ENCODE measurements around the gene LPAR3.
"Not testable (repeated sequence)": the region's sequence is repeated elsewhere in the genome, so short reads cannot be mapped to it uniquely, and the experiment has no call there.

Gene LPAR3, protein sequence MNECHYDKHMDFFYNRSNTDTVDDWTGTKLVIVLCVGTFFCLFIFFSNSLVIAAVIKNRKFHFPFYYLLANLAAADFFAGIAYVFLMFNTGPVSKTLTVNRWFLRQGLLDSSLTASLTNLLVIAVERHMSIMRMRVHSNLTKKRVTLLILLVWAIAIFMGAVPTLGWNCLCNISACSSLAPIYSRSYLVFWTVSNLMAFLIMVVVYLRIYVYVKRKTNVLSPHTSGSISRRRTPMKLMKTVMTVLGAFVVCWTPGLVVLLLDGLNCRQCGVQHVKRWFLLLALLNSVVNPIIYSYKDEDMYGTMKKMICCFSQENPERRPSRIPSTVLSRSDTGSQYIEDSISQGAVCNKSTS

DNA sequence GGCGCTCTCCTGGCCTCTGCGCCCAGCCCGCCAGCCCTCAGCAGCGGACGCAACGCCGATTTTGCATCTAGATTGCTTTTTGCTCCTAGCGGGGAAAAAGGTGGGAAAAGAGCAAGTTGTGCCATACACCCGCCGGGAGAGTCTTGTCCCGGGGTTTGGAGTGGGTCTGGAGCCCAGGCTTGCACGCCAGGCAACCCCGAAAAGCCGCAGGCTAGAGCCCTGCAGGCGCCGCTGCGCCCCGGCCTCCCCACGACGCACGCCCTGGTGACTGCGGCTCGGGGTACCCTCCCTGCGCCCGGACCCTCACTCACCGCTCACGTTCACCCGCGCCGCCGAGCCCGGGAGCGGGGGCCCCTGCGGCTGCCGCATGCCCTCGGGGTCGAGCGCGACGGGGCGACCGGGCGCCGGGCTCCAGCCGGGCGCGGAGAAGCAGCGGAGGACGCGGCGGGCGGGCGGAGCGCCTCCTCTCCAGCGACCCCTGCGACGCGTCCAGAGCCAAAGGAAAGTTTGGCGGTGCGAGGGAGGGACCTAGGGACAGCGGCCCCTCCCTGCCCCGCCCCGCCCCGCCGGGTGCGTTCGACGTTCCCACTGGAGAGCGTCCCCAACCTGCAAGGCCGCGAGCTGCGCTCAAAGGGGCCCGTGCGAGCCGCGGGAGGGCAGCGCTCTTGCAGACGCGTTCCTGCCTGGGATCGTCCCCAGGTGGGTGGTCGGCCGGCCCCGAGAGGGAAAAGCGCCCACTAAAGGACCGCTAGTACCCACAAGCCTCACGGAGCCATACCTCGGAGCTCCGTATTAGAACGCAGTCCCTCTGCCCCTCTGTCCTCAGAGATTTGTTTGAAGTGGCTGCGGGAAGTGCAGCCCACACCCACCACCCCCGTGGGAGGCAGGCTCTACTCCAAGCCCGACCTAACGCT lies at the start of gene LPAR3:
TSS of gene LPAR3 (minus strand) at position 502 of the 914 bp plus-strand sequence. CDS start 27,086 bp downstream, outside the sequence.
- DNase-seq, result no peak

DNA sequence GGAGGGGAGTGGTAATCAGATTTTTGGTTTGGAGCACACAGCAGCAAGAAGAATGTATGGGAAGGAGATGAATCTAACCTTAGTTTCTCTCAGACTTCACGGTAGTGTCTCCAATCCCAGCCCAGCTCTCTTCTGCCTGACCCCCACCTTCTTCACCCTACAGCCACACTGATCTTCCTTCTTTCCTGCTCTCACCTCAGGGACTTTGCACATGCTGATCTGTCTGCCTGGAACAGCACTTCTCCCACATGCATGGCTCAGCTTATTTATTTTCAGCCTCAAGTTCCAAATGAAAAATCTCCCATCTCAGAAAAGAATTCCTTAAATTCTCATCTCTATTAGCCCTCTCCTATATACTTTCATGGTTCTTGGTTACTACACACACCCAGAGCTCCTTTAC lies 48.8 kb upstream of the LPAR3 start:
- no peak for DNase-seq

DNA sequence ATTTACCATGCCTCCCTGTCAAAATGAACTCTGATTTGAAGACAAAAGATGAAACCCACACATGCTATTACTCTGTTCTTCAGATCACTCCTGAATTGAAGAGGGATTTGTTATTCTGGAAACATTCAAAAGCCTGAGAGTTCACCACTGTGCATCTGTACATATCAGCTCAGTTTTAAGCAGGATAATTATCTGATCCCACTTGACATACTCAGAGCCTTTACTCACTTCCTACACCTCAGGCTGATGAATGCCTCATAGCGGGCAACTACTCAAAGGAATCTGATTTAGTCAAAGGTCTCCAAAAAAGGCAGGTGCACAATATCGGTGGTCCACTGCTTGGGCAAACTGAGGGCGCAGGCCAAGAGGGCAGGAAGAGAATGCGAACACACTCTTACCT lies 47.5 kb upstream of the LPAR3 start:
- no peak for DNase-seq

DNA sequence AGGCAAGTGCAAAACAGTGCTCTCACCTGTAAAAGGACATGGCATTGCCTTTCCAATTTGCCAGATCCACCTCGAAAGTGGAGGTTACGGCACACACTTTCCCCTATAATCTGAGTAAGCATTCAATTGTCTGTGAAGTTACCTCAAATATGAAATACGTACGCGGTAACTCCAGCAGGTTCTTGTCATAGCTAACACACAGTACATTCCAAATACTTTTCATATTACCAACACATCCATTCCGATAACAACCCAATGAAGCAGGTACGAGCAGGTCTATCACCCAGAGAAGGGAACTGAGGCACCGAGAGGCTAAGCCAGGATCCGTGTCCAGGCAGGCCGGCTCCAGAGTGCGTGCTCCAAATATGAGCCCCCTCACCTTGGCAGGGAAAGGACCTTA lies 46.8 kb upstream of the LPAR3 start:
- no peak for DNase-seq

DNA sequence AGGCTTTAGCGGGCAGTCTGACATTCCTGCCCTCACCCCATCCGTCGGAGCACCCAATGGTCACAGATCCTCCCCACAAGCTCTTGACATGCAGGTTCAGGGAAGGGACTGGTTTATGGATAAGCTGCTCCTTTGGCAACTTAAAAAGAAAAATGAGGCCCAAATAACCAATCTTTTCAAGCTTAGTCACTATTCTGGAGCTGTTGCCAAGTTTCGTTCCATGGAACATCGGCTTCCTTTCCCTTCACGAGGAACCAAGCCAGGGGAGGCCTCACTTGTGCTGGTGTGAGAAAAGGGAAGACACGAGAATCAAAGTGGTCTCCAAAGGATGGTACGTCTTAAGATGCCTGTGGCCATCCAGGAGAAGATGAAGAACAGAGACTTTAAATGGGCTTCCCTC lies 46.1 kb upstream of the LPAR3 start:
- no peak for DNase-seq

DNA sequence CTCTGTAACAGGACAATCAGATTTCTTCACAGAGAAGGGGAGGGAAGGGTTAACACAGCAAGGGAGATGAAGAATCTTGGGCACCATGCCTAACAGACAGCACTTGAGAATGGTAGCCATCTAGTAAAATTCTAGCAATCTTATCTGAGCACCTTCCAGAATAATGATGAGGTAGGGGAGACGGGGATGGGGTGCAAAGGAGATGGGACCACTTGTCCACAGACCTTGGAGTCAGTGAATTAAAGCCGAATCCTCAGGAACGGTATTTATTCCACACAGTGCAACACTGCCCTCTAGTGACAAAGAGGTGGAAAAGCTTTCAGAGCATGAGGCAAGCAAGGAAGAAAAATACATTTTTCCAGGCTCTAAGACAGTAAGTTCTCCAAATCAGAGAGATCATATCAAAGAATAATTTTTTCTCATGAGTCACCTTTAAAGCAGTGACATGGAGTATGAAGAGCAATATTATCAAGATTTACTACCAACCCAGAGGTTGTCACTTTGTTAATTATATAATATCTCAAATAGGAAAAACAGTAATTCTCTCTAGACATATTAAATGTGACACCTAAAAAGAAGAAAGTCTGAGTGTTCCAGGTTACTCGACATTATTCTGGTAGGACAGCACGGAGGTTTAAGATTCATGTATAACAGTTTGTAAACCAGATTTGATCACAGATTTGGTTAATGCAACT lies 43.3 kb upstream of the LPAR3 start:
- DNase-seq, result no peak

DNA sequence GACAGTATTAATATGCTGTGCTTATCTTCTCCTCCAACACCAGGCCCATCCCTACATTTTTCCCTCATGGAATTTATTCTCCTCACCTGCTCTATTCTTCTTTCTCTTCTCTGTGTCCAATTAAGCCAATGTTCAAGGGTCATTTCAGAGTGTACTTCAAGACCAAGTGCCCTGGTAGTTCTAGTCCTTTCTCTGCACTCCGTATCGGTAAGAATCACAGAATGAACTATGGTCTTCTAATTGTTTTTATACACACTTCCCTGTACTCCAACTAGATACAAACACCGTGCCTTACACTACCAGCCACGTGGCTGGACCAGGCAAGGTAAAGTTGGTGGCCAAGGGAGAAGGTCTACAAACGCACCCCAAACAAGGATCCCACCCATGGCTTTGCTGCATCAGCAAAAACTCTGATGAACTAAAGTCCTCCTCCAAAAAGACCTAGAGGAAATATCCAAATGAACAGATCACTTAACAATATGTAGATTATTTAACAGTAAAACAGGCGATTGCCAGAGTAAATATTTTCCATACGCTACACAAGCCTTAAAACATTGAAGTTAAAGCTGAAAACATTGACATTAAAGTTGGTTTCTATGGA lies 40.1 kb upstream of the LPAR3 start:
- no peak for DNase-seq

DNA sequence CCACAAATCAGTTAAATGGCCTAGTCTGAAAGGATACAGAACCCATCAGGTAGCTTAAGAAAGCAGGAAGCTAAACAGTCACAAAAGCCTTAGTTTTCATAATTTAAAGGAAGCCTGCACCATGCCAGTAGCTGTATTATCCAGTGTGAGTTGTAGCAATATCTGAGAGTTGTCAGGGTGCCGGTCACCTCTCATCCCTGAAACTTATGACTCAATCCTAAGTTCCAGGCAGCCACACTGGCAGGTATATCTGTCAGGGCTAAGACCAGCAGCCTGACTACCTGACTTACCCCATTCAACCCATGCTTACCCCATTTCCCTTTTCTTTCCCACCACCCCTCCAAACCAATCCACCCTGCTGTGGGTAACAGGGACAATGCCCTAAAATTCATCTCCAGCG lies 37.8 kb upstream of the LPAR3 start:
- DNase-seq, result no peak

DNA sequence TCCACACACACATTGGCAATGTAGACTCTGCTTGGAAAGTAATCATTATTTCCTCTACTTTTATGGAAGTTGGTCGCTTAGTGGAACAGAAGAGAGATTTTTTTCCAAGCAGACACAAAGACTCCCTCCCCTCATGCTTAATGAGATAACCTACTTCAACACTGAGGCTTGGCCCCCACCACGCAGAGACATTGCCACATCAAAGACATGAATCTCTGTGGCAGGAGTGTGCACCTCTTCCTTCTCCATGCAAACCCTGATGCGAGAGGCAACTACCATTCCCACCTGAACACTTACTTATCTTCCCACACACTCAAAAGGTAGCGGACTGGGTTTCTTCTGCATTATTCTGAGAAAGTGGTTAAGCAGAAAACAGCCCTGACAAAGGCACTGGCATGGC lies 37.3 kb upstream of the LPAR3 start:
- DNase-seq, result no peak

DNA sequence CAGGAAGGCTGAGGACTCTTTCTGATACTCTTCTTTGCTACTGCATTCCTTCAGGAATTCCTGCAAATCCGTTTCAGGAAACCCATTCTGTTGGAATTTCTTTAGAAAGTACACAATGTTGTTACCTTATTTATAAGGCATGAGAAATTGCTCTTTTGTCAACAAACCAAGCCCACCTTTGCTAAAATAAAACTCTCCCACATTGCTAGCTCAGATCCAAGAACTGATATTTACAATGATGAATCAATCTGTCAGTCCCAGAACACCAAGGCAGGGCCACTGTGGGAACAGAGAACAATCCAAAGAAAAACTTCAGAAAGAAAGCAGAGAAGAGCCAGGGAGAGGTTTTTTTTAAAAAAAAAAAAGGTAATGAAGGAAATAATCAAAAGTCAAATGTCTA lies 36.6 kb upstream of the LPAR3 start:
- no peak for DNase-seq

DNA sequence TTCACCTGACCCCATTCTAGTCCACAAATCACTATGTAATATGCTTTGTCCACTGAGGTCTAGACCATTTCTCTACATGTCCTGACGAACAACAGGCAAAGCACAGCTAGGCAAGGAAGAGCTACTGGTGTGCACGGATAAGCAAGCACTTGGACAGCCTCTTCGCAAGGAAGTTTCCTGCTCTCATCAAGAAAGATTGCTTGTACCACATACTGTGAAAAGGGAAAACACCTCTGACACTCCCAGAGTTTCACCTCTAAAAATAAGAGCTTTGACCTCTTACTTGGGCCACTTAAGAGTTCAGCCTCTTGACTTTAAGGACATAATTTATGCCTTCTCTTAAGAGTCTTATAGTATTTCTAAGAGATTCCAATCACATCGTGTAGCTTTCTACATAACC lies 36.0 kb upstream of the LPAR3 start:
- no peak for DNase-seq

DNA sequence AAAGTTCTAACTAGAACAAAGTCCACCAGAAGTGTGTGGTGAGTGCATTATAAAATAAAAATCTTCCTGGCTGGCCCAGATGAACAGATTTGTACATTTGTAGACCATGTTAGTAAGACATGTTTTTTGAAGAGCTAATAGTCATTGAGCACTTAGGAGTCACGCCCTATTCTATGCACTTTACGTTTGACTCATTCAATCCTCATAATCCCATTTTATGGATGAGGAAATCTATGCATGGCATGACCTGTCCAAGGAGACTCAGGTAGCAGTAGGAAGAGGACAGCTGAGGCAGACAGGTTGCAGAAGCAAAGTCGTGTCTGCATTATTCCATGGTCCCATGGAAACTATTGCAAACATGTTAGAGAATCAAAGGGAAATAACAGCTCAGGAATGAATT lies 30.3 kb upstream of the LPAR3 start:
- no peak for DNase-seq

DNA sequence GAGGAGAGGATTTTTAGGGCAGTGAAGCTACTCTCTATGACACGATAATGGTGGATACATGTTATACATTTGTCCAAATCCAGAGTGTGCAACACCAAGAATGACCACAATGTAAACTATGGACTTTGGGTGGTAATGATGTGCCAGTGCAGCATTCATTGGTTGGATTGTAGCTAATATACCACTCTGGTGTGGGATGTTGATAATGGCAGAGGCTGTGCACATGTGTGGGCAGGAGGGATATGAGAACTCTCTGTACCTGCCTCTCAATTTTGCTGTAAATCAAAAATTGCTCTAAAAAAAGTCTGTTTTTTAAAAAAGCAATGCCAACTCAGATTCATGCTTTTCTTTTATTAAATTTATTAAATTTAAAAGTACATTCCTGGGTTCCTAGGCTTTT lies 27.2 kb upstream of the LPAR3 start:
- no peak for DNase-seq

DNA sequence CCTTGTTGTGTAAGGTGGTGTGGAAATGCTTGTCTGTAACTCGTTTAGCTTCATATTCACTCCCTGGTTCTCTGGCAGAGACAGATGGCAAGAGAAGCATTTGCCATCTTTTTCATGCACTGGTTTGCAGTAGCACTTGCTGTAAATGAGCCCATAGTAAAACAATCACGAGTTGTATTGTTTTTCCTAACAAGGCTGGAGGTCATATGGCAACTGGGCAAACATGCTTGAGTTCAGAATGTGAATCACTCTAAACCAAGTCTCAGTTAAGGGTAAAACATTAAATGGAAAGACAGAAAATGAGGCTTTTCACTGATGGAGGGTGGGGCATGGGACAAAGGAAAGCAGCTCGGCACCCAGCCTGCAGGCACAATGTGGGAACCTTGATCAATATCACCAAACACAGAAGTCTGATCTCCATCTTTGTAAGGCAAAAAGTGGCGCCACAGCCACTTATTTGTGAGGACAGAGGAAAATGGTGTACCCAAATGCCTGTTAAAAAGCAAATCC lies 26.5 kb upstream of the LPAR3 start:
- no peak for DNase-seq

DNA sequence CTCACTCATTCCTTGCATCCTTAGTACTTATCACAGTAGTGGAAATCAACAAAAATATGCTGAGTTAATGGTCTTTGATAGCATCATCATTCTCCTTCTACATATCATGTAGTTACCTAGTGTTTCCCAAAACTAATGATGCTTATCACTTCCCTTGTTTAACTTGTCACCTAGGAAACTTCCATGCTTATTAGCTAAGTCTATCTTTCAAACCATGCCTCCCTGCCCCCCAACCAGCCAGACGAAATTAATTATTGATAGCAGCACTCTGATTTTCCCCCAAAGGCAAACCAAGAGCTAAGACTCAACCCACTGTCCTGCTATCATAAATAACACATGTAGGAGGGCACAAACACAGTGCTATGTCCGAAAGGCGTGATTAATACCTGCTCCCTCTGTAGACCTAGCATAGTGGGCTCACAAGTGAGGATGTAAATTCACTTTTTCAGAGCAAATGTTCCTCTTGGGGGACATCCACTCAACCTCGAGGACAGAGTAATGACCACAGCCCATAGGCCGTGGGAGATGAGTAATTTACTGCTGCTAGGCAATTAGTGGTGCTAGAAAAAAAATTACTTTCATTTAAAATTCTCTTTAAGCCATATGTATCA lies 25.8 kb upstream of the LPAR3 start:
- DNase-seq, result no peak

DNA sequence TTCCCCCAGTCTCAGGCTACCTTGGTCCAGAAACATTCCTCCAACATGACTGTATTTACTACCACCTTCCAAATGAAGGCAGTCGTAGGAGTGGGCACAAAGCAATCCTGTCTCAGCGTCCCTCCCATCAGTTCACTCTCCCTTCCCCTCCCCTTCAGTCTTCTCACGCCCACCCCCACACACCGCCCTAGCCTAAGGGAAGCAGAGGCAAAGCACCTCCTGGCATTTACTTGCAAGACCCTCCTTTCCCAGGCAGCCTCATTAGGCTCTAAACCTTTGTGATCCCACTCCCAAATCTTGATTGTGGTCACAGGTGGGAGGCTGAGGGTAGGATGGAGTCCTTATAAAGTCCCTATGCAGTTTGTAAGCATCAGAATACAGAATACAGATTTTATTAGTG lies 23.9 kb upstream of the LPAR3 start:
- no peak for DNase-seq

DNA sequence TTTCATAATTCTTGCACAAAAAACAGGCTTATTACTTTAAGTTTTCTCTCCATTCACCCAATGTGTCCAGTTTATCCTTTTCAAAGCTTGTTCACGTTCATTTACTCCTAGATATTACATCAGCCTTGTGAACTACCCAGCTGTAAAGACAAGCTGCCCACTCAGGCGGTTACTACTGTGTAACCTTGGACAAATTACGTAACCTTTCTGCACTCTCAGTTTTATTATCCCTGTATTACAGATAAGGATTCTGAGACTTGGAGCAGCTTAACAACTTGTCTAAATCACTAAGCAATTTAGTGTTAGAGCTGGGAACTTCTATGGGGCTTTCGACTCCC lies 20.5 kb upstream of the LPAR3 start:
- no peak for DNase-seq

DNA sequence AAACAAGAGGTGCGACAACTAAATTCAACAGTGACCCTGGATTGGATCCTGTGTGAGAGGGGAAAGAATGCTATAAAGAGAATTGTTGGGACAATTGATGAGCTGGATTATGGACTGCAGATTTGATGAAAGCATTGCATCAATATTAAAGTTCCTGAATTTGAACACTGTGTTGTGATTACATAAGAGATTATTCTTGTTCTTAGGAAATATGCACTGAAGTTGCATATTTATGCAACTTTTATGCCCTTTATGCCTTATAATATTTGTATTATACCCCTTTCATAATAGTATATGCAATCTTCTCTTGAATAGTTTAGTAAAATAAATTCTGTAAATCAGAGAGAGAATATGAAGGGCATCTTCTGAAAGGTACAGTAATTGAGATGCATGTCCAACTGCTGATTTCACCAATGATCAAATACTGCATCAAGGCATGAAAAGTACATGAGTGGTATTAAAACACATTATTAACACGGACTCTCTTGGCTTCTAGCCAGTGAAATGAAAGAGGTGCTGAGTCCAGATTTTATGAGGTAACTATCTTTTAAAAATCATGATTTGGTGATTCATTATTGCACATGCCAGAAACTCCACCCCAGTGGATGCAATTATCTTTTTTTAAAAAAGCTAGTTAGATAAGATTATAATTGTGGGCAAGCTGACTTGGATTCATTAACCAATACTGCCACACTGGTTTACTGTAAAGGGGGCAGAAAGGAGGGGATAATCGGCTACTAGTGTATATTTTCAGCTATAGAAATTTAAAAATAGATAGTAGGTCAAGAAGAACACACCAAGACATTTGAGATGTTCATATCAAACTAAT lies 19.9 kb upstream of the LPAR3 start:
- DNase-seq, result no peak

DNA sequence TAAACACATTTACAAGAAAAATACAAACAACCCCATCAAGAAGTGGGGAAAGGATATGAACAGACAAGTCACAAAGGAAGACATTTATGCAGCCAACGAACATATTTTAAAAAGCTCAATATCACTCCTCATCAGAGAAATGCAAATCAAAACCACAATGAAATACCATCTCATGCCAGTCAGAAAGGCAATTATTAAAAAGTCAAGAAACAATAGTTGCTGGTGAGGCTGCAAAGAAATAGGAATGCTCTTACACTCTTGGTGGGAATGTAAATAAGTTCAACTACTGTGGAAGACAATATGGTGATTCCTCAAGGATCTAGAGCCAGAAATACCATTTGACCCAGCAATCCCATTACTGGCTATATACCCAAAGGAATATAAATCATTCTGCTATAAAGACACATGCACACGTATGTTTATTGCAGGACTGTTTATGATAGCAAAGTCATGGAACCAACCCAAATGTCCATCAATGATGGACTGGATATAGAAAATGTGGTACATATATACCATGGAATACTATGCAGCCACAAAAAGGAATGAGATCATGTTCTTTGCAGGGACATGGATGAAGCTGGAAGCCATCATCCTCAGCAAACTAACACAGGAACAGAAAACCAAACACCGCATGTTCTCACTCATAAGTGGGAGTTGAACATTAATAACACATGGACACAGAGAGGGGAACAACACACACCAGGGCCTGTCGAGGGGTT lies 15.9 kb upstream of the LPAR3 start:
- DNase-seq, result not testable (repeated sequence)

DNA sequence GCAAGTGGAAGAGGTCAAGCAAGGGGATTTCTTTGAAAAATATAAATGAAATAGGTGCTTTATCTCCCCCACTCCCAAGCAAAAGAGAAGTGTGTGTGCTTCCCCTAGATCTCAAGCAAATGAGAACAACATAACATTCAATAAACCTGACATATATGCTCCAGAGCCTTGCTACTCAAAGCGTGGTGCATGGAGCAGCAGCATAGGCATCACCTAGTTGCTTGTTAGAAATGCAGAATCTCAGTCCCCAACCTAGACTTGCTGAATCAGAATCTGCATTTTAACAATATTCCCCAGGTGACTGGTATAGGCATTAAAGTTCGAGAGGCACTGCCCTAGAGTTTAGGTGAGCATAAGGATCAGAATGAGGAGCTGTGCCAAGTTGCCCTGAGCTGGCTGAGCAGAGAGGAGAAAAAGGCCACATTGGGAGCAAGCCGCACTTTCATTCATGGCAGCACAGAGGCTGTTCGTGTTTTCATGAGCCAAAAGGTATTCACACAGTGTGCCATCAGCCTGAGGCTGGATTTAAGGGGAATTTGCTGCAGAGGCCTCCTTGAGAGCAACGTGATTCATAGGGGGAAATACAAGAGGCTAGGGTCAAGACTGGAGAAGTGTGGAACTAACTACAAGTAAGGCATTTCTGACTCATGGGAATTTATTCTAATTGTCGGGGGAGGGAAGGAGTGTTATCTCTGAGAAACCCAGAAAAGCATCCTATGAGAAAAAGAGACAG lies 14.3 kb upstream of the LPAR3 start:
- DNase-seq, result no peak
